GM13977 (cell line): ENCODE results near the gene HDGF.

Experiments used
- DNase-seq: peaks from one replicate; pipeline ENCODE4 v3.0.0; 2012; ENCODE audit warnings: low spot score
- in situ Hi-C: fragments of 300-500 bp; cut with MboI; formaldehyde crosslinking; loops from one replicate; pipeline ENCODE4 v1.12.0; 2022; ENCODE audit warnings: low sequenced_read_pairs, low pct_unique_long_range_greater_than_20kb, mixed read lengths, inconsistent platforms; ENCODE audit not compliant: unreplicated experiment
- TF ChIP-seq, protein P1 (sequence below): IDR thresholded peaks from 2 replicates; pipeline ENCODE4 v1.5.1; 2012; ENCODE audit warnings: mild to moderate bottlenecking, control low read depth; ENCODE audit not compliant: insufficient read depth; ENCODE audit errors: extremely low read depth, missing control alignments

The HDGF gene

DNA sequence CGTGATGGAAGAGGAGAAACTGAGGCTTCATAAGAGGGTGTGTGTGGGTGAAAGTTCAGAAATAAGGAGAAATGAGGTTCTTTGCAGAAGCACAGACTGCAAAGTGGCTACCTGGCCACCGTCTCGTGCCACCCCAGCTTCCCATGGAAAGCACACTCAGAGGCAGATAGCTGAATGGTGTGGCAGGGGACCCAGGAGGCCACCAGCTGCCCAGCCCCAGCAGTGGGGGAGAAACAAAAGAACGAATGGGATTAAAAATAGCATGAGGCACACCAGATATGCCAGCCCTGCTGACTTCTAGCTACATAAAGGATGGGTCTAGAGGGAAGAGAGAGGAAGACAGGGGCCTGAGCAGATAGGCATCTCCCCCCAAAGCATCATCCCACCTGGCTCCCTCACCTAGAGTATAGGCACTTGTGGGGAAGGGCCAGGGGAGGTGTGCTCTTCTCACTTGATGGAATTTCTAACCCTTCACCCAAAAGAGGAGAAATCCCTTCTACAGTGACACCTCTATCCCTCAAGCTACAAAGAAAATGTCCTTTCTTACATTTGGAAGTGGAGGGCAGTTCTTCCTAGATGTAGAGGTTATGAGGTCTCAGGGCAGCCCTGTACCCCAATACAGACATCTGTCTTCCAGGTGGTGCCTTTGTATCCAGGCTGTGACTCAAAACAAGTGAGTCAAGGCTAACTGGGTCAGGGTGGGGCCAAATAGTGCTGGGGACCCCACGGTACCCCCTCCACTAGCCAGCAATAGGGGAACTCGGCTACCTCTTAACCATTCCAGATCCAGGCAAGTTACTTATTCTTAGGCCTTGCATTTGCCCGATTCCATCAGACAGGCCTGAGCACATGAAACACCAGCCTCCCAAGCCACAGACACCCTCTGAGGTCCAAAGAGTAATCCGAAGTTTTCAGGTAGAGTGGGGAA, 3.5 kb downstream of the HDGF start:
- TF ChIP-seq, protein P1, sequence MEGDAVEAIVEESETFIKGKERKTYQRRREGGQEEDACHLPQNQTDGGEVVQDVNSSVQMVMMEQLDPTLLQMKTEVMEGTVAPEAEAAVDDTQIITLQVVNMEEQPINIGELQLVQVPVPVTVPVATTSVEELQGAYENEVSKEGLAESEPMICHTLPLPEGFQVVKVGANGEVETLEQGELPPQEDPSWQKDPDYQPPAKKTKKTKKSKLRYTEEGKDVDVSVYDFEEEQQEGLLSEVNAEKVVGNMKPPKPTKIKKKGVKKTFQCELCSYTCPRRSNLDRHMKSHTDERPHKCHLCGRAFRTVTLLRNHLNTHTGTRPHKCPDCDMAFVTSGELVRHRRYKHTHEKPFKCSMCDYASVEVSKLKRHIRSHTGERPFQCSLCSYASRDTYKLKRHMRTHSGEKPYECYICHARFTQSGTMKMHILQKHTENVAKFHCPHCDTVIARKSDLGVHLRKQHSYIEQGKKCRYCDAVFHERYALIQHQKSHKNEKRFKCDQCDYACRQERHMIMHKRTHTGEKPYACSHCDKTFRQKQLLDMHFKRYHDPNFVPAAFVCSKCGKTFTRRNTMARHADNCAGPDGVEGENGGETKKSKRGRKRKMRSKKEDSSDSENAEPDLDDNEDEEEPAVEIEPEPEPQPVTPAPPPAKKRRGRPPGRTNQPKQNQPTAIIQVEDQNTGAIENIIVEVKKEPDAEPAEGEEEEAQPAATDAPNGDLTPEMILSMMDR: no peak
- in situ Hi-C loops: no loop called here
- DNase-seq: no peak

DNA sequence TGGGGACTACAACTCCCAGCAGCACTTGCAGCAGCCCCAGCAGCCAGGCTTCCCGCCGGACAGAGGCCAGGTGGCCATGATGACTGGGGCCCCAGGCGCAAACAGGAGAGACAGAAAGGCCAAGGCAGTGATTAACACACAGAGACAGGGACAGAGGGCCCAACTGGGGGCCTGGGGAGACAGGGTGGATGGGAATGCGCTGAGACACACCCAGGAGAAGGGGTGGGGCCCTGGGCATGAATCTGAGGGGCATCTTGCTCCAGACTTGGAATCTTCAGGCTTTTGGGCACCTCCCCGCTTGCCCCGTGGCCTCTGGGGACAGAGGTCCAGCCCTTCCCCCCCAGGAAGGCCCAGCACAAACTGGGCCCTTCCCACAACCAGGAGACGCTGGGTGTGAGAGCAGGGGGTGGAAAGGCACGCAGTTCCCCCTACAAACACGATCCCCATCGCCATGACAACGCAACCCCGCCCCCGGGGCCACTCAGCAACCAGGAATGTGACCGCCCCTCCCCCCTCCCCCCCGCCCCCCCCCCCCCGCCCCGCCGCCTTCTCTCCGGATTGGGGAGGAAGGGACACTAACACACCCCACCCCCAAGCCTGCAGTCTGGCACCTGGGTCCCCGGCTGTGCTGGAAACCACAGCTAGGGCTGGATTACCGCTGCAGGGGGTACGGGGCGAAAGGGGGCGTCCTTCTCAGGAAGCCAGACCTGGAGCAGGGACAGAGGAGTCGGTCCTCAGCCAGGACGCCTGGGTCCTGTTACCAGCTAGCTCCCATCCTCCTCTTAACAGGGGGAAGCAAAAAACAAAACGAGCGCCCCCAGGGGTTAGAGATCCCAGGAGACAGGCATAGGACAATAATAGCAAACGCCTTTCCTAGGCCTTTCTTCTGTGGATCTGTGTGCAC, 4.5 kb downstream of the HDGF start:
- in situ Hi-C loops: no loop called here
- TF ChIP-seq, protein P1: peak; percentile 19
- peak; percentile 71 for DNase-seq

DNA sequence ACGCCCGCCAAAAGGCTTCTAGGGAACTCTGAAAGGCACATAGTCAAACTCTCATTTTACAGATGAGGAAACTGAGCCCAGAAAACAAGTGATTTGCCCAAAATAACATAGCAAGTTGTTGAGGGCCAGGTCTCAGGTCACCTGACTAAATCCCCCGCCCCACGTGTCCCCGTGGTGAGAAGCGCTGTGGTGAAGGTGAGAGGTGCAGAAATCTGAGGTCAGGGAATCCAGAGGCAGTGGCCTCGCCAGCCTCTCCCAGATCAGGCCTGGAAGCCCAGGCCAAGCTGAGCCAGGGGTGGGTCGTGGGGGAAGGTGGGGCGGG, 5.1 kb downstream of the HDGF start:
- TF ChIP-seq, protein P1: no peak
- DNase-seq: no peak
- in situ Hi-C loops: no loop called here

DNA sequence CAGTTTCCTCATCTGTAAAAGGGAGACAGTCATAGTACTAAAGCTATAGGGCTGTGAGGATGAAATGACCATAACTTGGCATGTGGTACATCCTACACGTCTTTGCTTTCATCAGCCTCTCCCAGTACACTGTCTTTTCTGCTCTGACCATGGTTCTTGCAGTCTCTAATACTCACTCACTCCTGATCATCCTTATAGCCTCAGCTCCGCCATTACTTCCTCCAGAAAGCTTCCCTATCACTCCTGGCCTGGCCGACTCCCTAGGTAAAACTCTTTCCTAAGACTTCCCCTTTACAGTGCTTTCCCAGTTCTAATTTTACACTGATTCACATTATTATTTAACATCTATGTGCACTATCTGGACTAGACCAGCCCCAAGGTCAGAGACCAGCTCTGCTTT, 5.6 kb downstream of the HDGF start:
- no peak for DNase-seq
- in situ Hi-C loops: no loop called here
- TF ChIP-seq, protein P1: no peak

DNA sequence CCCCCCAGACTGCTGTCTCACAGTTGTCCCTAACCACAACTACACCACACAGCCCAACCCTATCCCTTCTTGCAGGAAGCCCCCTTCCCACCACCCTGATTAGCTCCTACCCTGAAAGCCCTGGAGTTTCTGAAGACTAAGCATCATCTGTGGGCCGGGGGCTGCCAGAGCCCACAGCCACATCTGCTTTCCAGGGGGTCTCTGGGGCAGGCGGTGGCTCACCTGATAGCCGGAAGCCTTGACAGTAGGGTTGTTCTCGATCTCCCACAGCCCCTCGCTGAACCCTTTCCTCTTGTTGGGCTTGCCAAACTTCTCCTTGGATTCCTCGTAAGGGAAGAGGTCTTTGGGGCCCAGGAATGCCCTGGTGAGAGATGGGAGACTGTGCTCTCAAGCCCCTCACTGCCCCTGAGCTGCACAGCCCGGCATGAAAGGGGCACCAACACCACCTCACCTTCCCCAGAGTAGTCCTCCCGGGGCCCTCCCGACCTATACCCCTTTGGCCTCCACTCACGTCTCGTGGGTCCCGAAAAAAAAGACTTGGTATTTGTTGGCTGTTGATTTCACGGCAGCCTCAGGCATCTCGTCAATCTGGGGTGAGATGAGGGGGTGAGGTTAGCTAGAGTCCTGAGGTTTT, 6.6 kb downstream of the HDGF start:
- no peak for DNase-seq
- in situ Hi-C loops: no loop called here
- TF ChIP-seq, protein P1: no peak

DNA sequence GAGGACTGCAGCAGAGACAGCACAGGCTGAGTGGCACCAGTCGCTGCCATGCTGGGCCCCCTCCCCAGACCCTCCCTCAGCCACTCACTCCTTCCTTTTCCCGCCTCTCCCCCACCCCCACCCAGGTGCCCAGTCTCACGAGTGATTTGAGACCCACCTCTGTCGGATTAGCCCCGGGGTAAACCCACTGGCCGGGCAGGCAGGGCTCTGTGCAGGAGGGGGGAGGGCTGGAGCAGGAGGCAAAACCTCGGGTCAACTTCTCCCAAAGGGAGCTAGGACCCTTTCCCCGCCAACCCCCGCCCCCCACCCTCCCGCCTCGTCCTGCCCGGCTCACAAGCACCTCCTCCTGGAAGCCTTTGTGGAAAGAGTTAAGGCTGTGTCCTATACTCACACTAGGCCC, 7.1 kb downstream of the HDGF start:
- in situ Hi-C loops: no loop called here
- TF ChIP-seq, protein P1: no peak
- no peak for DNase-seq
